GM19239 (cell line): Measurements from ENCODE around the gene AP2S1.
"Not testable (repeated sequence)": the region's sequence is repeated elsewhere in the genome, so short reads cannot be mapped to it uniquely, and the experiment has no call there.

Source experiments
- DNase-seq: peaks from one replicate; pipeline ENCODE4 v3.0.0; 2011; ENCODE audit warnings: low spot score; ENCODE audit not compliant: insufficient read length
- FAIRE-seq: peaks from 2 replicates; lab custom pipeline; 2011; peaks lifted over from hg19 to GRCh38; lab: Jason Lieb, UNC

The AP2S1 gene

GRCh38 chr19:46868025-46868802, 17.6 kb upstream of the AP2S1 start:
- FAIRE-seq (no peak), DNase-seq (no peak)

- DNase-seq: no peak
- no peak for FAIRE-seq
These were observed 16.5 kb upstream of the AP2S1 start for GRCh38 chr19:46867170-46867569.

- DNase-seq (no peak), FAIRE-seq (no peak)
These were observed 15.9 kb upstream of the AP2S1 start for GRCh38 chr19:46866407-46867136.

DNA sequence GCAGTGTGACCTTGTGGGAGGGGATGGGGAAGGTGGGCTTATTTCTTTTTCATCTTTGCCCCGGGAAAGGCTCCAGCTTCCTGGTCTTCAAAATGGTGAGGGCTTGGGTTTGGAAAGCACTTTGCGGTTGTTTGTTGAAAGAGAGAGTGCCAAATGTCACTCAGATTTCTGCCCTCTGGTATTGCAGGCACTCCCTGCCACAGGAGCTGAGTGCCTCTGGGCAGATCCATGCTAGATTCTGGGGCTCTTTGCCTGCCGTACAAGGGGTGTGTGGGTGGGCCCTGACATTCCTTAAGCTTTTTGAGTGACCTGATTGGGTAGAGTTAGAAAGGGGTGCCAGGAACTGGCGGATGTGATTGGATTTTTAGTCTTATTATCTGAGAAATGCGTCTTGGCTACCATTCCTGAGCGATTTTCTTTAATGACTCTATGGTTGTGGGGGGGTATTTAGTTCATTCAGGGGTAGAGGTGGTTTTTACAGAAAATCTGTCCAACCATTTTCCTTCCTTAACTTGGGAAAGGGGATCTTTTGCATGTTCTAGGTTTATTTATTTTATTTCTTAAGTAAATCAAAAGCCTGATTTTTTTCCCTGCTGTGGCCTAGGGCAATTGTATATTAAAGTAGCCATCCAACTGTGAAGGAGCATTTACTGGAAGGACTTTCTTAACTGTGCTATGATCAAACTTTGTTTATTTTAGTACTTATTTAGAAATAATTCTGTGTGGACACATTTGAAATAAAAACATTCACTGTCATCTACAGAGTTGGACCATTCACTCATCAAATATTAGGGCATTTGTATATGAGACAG, 13.4 kb upstream of the AP2S1 start:
- DNase-seq: no peak

DNA sequence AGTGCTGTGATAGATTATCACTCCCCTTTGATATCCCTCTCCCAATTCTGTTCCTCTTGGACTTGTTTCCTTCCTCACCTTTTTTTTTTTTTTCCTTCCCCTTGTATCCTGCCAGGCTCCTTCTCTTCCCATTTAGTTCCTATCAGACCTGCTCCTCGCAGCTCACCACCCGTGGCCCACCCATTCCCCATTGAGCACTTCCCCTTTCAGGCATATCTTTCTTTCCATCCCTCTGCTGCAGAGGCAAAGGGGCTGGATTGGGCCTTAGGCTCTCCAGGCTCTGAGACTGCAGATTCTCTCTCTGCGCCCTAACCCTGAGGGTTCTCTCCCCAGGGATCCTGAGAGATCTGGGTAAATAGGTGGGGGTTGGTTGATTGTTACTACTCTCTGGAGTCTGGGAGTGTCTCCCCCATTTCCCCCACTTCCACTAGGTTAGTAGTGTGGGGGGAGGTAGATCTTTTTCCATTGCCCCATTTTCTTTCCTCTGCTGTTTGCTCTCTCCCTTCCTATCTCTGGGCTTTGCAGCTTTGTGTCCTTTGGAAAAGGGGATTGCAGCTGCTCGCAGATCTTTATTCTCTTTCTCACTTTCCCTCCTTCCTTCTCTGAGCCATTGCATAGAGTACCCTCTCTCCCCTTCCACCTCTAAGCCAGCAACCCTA, 12.5 kb upstream of the AP2S1 start:
- FAIRE-seq (no peak), DNase-seq (no peak)

More for the DNA sequence above, 13.4 kb upstream of the AP2S1 start:
- no peak for FAIRE-seq

GRCh38 chr19:46862503-46862834, 11.8 kb upstream of the AP2S1 start:
- FAIRE-seq: no peak
- no peak for DNase-seq

DNA sequence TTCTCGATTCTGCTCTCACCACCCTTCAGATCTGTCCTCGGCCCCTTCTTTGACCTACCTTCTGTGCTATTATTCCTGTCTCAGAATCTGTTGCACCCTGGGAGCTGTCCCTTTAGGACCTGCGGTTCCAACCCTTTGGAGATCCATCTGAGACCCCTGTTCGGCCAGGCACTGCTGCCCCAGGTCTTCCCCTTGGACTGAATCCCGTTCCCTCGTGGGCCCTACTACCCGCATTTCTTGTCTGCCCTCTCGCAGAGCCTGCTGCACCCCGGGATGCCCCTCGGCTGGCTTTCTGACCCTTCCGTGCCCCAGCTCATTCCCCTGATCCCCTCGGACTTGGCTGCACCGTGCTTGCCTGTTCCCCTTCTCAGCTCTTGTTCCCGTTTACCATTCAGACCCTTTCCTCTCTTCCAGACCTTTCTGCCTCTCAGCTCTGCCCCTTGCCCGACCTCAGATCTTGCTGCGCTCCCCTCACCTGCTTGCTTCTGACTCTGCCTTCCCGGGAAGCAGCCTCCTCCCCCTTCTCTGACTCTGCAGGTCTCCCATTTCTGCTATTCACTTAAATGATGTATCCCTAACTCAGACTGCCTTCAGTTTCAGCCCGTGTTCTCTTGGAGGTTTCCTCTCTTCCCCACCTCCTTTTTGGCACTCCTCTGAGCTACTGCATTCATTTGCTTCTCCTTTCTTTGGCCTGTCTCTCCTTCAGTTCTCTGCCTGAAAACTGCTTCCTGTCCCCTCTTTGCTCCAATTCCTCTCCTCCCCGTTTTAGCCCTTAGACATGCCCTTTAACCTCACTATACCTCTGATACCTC, 11.3 kb upstream of the AP2S1 start:
- no peak for DNase-seq
- FAIRE-seq: peak; percentile 75

- DNase-seq (peak; percentile 85), FAIRE-seq (no peak)
These were observed 10.4 kb upstream of the AP2S1 start, which contains the start of gene ARHGAP35 for GRCh38 chr19:46860846-46861690. ARHGAP35 (plus strand) TSS chr19:46860997; CDS start chr19:46918676, 57,679 bp downstream.

DNA sequence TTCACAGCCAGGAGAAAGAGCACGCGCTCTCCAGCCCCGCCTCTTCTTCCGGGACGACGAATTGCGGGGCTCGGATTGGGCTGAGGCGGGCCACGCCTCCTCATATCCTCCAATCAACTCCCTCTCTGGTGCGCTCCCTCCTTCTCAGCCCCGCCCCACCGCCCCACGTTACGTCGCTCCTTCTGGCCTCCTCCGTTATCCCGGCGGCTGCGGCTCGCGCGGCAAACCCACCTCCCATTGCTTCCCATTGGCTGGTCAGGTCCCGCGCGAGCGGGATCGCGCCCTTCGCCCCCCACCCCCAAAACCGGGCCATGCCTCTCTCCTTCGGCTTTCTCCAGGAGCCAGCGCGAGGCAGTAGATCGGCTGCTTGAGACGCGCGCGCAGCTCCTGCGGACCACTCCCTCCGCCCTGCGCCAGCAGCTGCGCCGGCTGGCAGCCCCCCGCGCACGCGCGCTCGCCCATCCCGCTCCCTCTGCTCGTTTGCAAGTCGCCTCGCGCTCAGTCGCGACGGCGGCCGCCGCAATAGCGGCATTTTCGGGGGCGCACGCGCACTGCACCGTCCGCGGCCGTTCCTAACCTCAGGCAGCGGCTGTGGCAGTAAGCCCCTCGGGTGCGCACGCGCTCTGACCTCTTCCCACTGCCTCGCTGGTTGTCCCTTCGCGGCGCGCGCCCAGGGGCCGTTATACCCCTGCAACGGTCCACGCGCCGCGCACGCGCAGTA, 9.6 kb upstream of the AP2S1 start:
- DNase-seq (peak; percentile 78), FAIRE-seq (peak; percentile 91)

GRCh38 chr19:46859637-46860124, 9.0 kb upstream of the AP2S1 start:
- DNase-seq (no peak), FAIRE-seq (peak; percentile 49)

DNA sequence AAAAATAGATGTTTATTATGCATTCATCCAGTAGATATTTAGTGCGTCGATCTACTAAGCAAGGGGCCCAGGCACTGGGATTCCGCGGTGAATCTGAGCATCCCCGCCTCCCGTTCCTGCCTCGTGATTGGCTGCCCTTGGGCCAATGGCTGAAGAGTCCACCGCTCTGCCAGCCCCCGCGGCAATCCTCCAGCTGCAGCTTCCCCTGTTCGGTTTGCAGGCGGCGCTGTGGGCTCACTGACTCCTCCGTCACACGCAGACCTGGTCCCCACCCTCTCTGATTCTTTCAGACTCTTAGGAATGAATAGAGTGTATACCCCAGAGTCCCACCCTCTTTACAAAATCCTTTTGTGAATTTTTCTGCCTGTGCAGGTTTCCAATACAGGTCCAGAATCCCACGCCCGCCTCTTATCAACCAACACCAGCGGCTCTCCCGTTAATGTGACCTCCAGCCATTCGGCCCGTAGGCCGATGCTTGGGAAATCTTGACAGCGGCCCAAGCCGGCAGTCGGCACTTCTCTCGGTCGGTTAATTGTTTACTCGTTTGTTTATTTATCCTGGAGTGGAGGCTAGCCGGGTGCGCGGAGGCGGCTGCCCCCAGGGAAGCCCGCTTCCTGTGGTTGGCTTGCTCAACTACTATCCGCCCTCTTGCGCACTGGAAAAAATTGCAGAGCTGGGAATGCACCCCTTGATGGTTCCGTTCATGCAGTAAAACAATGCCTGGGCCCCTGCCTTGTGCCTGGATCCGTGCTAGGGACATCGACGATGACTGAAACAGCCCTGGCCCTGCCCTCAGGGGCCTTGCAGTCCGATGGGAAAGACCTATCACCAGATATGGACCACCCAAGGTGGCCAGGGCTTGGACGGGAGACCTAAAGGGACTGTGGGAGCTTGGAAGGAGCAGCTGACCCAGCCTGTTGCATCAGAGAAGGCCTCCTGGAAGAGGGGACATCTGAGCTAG, 5.7 kb upstream of the AP2S1 start:
- peak; percentile 96 for FAIRE-seq
- DNase-seq: peak; percentile 76

GRCh38 chr19:46854698-46855097, 4.1 kb upstream of the AP2S1 start:
- not testable (repeated sequence) for DNase-seq, FAIRE-seq

DNA sequence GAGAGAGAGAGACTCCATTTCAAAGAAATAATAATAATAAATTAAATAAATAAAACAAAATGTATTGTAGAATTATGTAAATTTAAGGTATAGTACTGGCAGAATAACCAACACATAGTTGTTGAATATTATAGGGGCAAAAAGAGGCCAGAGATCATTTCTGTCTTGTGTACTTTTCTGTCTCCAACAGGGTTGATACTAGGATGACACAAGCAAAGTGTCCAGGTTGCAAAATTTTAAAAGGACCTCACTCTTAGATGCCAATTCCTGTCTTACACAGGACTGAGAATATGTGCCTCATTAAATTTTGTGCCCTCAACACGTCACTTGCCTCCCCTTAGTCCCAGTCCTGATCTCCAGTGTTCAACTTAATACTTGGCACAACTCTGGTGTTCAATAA, 2.2 kb upstream of the AP2S1 start:
- FAIRE-seq (no peak), DNase-seq (no peak)

DNA sequence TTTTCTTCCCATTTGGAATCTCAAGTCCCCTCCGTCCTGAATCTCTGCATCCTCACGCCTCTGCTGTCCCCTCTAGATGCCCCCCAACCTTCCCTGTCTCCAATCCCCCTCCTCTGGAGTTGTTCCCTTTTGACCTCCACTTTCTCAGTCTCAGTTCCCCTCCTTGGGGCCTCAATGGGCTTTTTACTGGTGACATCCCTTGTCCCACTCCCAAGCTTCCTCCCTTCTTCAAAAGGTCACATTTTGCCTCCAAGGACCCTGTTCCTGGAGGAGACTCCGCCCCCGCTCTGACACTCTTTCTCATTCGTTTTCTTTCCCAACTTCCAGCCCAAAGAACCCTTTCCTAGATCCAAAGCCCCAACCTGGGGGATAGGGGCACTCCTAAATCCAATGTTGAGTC, 1.0 kb downstream of the AP2S1 start:
- FAIRE-seq (no peak), DNase-seq (no peak)

DNA sequence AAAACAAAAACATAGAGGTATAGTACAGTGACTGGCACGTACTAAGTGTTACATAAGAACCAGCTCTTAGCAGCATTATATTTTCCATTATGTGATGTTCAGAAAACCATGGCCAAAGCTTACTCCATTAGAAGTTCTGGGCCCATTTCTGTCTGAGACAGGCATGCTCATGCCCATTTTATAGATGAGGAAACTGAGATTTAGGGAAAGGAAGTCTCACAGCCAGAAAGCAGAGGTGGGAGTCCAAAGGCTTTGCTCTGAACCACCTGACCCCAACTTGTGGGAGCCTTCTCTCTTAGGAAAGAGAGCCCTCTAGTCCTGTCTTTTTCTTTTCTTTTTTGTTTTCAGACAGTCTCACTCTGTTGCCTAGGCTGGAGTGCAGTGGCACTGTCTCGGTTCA, 2.3 kb downstream of the AP2S1 start:
- FAIRE-seq (no peak), DNase-seq (no peak)

DNA sequence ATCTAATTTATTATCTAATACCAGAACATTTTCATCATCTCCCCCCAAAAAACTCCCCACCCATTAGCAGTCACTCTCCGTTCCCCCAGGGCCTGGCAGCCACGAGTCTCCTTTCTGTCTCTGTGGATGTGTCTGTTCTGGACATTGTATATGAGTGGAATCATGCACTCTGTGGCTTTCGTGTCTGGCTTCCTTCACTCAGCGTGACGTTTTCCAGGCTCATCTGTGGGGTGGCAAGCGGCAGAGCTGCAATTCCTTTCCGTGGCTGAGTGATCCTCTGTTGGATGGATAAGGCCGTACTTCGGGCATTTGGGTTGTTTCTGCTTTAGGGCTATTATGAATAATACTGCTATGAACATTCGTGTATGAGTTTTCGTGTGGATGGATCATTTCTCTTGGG, 3.1 kb downstream of the AP2S1 start:
- no peak for DNase-seq
- no peak for FAIRE-seq
